ENCODE measurements around the gene DMPK.

The DMPK gene

DNA sequence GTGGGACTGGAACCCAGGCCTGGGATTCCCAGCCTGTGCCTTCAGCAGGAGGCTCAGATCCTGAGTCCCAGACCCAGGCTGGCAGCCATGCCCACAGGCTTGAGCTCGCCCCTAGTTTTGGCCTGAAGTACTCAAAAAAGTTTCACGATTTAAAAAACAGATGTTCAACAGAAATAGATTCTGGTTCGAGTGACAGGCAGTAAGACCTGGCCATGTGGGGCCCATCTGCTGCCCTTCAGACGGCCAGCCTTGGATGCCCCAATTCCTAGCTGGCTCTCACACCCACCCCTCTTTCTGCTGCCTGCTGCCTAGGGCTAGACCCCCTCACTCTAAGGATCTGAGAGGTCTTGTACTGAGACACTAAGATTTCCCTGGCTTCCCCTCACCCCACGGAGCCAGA lies 2.8 kb upstream of the DMPK start:
- Histone ChIP-seq H2AFZ (ENCODE audit: low read depth, low read length) (no peak overlapping the region), H3K27me3 (ENCODE audit: low read depth, low read length) (no peaks in the 10 kb centered on the region), H3K9me3 (ENCODE audit: insufficient read depth, low read length) (no peaks in the 10 kb centered on the region), H3K36me3 (replicated peaks; ENCODE audit: low read depth, low read length) (peaks cover 22% of the 10 kb centered on the region), H3K9ac (ENCODE audit: low read length) (no peak overlapping the region), H3K79me2 (ENCODE audit: low read length) (no peaks in the 10 kb centered on the region), H3K4me2 (ENCODE audit: low read length) (no peak overlapping the region), H3K4me1 (ENCODE audit: low read length) (peaks cover 18% of the 10 kb centered on the region), H4K20me1 (ENCODE audit: insufficient read depth, low read length) (0 out of 2 replicates have a peak, but pooled peaks cover 10% of the 10 kb centered on the region), H3K27ac (ENCODE audit: low read length) (no peak overlapping the region), H3K4me3 (ENCODE audit: low read length) (no peak overlapping the region)
- TF ChIP-seq, protein P1, sequence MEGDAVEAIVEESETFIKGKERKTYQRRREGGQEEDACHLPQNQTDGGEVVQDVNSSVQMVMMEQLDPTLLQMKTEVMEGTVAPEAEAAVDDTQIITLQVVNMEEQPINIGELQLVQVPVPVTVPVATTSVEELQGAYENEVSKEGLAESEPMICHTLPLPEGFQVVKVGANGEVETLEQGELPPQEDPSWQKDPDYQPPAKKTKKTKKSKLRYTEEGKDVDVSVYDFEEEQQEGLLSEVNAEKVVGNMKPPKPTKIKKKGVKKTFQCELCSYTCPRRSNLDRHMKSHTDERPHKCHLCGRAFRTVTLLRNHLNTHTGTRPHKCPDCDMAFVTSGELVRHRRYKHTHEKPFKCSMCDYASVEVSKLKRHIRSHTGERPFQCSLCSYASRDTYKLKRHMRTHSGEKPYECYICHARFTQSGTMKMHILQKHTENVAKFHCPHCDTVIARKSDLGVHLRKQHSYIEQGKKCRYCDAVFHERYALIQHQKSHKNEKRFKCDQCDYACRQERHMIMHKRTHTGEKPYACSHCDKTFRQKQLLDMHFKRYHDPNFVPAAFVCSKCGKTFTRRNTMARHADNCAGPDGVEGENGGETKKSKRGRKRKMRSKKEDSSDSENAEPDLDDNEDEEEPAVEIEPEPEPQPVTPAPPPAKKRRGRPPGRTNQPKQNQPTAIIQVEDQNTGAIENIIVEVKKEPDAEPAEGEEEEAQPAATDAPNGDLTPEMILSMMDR (IDR thresholded peaks at IDR 0.05; ENCODE audit: low read depth, low read length), result no peak
- no peak for TF ChIP-seq EZH2phosphoT487 (IDR thresholded peaks at IDR 0.05; ENCODE audit: low read depth)

GRCh38 chr19:45784096-45784495 lies 1.8 kb upstream of the DMPK start:
- Histone ChIP-seq H3K4me1 (ENCODE audit: low read length) (peaks cover 22% of the 10 kb centered on the region), H4K20me1 (ENCODE audit: insufficient read depth, low read length) (0 out of 2 replicates have a peak, but pooled peaks cover 10% of the 10 kb centered on the region), H3K9ac (ENCODE audit: low read length) (no peak overlapping the region), H3K9me3 (ENCODE audit: insufficient read depth, low read length) (no peaks in the 10 kb centered on the region), H2AFZ (ENCODE audit: low read depth, low read length) (no peak overlapping the region), H3K79me2 (ENCODE audit: low read length) (no peaks in the 10 kb centered on the region), H3K4me3 (ENCODE audit: low read length) (no peak overlapping the region), H3K27ac (ENCODE audit: low read length) (no peak overlapping the region), H3K27me3 (ENCODE audit: low read depth, low read length) (no peaks in the 10 kb centered on the region), H3K4me2 (ENCODE audit: low read length) (no peak overlapping the region), H3K36me3 (replicated peaks; ENCODE audit: low read depth, low read length) (peaks cover 17% of the 10 kb centered on the region)
- TF ChIP-seq, protein P1 (IDR thresholded peaks at IDR 0.05; ENCODE audit: low read depth, low read length), result no peak
- no peak for TF ChIP-seq EZH2phosphoT487 (IDR thresholded peaks at IDR 0.05; ENCODE audit: low read depth)

DNA sequence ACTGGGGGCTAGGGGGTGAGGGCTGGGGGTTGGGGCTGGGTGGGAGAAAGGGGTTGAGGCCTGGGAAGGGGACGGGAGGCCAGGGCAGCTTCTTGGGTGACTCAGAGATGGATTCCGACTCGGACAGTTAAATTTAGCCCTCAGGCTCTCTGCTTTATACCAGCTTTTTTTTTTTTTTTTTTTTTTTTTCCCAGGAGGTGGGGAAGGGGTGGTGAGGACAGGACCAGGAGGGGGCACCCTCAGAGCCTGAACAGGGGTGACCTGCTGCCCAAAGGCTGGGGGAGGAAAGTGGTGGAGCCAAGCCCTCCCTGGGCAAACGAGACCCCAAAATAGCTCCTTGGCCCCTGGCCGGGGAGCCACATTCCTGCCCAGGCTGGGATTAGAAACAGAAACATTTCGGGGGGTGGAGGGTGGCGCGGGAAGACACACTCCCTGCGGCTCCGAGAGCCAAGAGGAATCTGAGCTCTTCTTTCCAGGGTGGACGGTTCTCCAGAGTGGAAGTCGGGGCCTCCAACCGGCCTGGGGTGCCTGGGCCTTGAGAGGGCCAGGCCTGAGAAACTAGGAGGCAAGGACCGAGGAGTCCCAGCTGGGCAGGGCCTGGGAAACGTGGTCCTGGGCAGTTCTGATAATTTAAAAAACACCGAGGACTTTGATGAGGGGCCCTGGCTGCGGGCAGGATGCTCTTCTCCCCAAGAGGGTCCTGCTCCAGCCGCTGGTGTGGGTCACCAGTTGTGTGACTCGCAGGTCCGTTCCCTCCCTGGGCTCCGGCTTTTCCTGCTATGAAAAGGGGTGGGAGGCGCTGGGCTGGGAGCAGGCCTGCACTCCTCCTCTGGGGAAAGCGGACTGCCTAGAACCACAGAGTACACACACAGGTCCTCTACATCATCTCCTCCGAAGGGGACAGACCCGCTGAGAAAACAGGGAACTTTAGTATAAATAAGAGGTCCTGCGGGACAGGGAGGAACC lies 813 bp upstream of the DMPK start:
- Histone ChIP-seq H3K4me3 (ENCODE audit: low read length) (no peak overlapping the region), H3K4me1 (ENCODE audit: low read length) (peaks cover 31% of the 10 kb centered on the region), H3K79me2 (ENCODE audit: low read length) (no peaks in the 10 kb centered on the region), H3K9me3 (ENCODE audit: insufficient read depth, low read length) (no peaks in the 10 kb centered on the region), H3K36me3 (replicated peaks; ENCODE audit: low read depth, low read length) (peaks cover 13% of the 10 kb centered on the region), H3K9ac (ENCODE audit: low read length) (no peak overlapping the region), H2AFZ (ENCODE audit: low read depth, low read length) (no peak overlapping the region), H3K27me3 (ENCODE audit: low read depth, low read length) (no peaks in the 10 kb centered on the region), H3K4me2 (ENCODE audit: low read length) (no peak overlapping the region), H4K20me1 (ENCODE audit: insufficient read depth, low read length) (0 out of 2 replicates have a peak, but pooled peaks cover 10% of the 10 kb centered on the region), H3K27ac (ENCODE audit: low read length) (no peak overlapping the region)
- TF ChIP-seq EZH2phosphoT487 (IDR thresholded peaks at IDR 0.05; ENCODE audit: low read depth), result no peak
- TF ChIP-seq, protein P1 (IDR thresholded peaks at IDR 0.05; ENCODE audit: low read depth, low read length), result no peak
